ENCODE data around the gene MACF1. TPM values are rescaled to one million over a fixed set of nuclear protein-coding genes. Genes with fewer than 3 reads are reported as not detected.
"Not testable (repeated sequence)": the region's sequence is repeated elsewhere in the genome, so short reads cannot be mapped to it uniquely, and the experiment has no call there.

MACF1 gene
- total and polyA plus RNA-seq, 2 of the 13 experiments (the other 11 are each of a cell fraction or from before 2014, with no cell fraction given), result 36.7 to 65.4 TPM

DNA sequence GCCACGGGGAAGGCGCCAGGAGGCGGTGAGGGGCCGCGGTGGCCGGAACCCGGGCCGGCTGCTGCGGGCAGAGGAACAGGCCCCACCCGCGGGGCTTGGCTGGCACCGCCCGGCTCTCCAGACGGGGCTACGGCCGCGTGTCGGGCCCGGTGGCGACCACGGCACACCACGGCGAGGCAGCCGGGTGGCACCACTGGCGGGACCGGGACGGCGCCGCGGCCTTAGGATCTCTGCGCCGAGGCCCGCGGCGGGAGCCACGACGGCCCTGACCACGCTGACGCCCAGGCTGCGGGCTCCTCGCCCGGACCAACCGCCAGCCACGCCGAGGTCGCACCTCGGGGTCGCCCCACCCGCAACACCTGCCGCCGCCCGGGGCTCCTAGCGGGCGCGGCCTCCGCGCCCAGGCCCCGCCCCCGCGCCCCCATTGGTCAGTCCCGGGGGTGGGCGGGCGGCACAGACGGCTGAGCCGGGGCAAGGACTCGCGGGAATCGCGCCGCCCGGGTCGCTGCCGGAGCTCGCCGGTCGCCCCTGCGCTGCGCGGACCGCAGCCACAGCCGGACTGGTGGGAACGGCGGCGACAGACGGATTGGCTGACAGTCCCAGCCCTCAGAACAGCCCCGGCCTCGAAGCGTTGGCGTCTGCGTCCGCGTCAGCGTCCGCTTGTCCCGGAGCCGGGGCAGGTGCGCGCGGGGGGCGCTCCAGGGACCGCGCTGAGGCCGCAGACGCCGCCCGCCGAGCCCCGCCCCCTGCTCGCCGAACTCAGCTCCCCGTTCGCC is 286.8 kb downstream of the MACF1 start, which contains the start of gene BMP8A (continued):
- TF ChIP-seq, protein P1, sequence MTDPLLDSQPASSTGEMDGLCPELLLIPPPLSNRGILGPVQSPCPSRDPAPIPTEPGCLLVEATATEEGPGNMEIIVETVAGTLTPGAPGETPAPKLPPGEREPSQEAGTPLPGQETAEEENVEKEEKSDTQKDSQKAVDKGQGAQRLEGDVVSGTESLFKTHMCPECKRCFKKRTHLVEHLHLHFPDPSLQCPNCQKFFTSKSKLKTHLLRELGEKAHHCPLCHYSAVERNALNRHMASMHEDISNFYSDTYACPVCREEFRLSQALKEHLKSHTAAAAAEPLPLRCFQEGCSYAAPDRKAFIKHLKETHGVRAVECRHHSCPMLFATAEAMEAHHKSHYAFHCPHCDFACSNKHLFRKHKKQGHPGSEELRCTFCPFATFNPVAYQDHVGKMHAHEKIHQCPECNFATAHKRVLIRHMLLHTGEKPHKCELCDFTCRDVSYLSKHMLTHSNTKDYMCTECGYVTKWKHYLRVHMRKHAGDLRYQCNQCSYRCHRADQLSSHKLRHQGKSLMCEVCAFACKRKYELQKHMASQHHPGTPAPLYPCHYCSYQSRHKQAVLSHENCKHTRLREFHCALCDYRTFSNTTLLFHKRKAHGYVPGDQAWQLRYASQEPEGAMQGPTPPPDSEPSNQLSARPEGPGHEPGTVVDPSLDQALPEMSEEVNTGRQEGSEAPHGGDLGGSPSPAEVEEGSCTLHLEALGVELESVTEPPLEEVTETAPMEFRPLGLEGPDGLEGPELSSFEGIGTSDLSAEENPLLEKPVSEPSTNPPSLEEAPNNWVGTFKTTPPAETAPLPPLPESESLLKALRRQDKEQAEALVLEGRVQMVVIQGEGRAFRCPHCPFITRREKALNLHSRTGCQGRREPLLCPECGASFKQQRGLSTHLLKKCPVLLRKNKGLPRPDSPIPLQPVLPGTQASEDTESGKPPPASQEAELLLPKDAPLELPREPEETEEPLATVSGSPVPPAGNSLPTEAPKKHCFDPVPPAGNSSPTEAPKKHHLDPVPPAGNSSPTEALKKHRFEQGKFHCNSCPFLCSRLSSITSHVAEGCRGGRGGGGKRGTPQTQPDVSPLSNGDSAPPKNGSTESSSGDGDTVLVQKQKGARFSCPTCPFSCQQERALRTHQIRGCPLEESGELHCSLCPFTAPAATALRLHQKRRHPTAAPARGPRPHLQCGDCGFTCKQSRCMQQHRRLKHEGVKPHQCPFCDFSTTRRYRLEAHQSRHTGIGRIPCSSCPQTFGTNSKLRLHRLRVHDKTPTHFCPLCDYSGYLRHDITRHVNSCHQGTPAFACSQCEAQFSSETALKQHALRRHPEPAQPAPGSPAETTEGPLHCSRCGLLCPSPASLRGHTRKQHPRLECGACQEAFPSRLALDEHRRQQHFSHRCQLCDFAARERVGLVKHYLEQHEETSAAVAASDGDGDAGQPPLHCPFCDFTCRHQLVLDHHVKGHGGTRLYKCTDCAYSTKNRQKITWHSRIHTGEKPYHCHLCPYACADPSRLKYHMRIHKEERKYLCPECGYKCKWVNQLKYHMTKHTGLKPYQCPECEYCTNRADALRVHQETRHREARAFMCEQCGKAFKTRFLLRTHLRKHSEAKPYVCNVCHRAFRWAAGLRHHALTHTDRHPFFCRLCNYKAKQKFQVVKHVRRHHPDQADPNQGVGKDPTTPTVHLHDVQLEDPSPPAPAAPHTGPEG (CRISPR knock-in tag; IDR thresholded peaks at IDR 0.05), result peak; percentile 24; the same call in 1 of the 2 replicates
- TF ChIP-seq, protein P2, sequence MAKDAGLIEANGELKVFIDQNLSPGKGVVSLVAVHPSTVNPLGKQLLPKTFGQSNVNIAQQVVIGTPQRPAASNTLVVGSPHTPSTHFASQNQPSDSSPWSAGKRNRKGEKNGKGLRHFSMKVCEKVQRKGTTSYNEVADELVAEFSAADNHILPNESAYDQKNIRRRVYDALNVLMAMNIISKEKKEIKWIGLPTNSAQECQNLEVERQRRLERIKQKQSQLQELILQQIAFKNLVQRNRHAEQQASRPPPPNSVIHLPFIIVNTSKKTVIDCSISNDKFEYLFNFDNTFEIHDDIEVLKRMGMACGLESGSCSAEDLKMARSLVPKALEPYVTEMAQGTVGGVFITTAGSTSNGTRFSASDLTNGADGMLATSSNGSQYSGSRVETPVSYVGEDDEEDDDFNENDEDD (CRISPR knock-in tag; IDR thresholded peaks at IDR 0.05; ENCODE audit: borderline replicate concordance), result 0 out of 2 replicates have a peak, but pooled peaks have one; percentile 22
- TF ChIP-seq YY1 (IDR thresholded peaks at IDR 0.05; ENCODE audit: insufficient read depth, insufficient replicate concordance, low read depth, low read length), result no peak
- TF ChIP-seq, protein P3, sequence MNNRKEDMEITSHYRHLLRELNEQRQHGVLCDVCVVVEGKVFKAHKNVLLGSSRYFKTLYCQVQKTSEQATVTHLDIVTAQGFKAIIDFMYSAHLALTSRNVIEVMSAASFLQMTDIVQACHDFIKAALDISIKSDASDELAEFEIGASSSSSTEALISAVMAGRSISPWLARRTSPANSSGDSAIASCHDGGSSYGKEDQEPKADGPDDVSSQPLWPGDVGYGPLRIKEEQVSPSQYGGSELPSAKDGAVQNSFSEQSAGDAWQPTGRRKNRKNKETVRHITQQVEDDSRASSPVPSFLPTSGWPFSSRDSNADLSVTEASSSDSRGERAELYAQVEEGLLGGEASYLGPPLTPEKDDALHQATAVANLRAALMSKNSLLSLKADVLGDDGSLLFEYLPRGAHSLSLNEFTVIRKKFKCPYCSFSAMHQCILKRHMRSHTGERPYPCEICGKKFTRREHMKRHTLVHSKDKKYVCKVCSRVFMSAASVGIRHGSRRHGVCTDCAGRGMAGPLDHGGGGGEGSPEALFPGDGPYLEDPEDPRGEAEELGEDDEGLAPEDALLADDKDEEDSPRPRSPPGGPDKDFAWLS (CRISPR knock-in tag; IDR thresholded peaks at IDR 0.05; ENCODE audit: borderline replicate concordance), result no peak
- TF ChIP-seq ZNF451 (CRISPR knock-in tag; IDR thresholded peaks at IDR 0.05), result peak; percentile 77; the same call in 1 of the 2 replicates
- no peak for TF ChIP-seq HOXA7 (CRISPR knock-in tag; IDR thresholded peaks at IDR 0.05)
- TF ChIP-seq ZMYM4 (CRISPR knock-in tag; IDR thresholded peaks at IDR 0.05), result no peak
- no peak for TF ChIP-seq MAF1 (CRISPR knock-in tag; IDR thresholded peaks at IDR 0.05; ENCODE audit: borderline replicate concordance)

DNA sequence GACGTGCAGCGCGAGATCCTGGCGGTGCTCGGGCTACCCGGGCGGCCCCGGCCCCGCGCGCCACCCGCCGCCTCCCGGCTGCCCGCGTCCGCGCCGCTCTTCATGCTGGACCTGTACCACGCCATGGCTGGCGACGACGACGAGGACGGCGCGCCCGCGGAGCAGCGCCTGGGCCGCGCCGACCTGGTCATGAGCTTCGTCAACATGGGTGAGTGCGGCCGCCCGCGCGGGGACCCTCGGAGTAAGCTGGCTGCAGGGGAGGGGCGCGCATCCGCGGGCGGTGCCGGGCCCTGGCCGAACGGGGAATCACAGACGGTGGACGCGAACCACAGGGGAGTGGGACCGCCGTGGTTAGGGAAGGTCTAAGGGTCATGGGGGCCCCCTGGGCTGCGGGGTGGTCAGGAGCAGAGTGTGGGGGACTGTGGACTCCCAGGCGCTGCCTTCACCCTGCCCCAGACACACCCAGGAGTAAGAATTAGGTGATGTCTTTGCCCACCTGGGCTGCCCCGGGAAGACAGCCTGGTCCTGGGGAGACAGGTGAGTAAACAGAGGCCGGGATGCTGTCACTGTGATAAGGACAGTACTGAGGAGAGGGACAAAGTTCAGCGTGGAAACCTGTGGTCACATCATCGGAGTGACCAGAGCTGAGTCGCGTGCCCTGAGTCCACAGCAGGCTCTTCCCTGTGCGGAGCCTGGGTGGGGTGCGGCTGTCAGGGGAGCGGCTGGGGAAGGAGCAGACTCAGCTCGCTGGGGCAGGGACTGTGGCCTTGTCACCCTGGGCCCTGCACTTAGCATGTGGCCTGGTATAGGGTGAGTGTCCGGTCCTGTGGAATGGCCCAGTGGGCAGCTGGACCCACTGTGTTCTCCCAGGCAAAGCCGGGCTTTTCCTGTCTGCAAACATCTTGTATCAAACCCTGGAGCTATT is 287.9 kb downstream of the MACF1 start:
- WGBS (ENCODE audit: low lambda C conversion rate), result 66% methylated on average over 11 of the region's 67 CpGs
- H4K20me1 ChIP-seq (ENCODE audit: insufficient read depth, low read length); H3K79me2 ChIP-seq (ENCODE audit: insufficient read depth, low read length); FAIRE-seq; in situ Hi-C loops (cut with HindIII; ENCODE audit: extremely low pct_ligation_motif_present, low pct_unique_long_range_greater_than_20kb); DNase-seq (ENCODE audit: low spot score); H3K27ac ChIP-seq (ENCODE audit: extremely low read length, insufficient read depth, low read length); H2AFZ ChIP-seq (ENCODE audit: low read length); intact Hi-C loops (cut with micrococcal nuclease; ENCODE audit: unreplicated experiment); H3K36me3 ChIP-seq (replicated peaks in 1 of 2; ENCODE audit: control insufficient read depth in 1 of 2, insufficient read depth in 2 of 2, low read length in 2 of 2); H3K9me3 ChIP-seq (ENCODE audit: low read length); BruUV-seq (replicated peaks); CTCF ChIA-PET (ENCODE audit: low intra/inter-chr PET ratio, low total read pairs); H3K9ac ChIP-seq (ENCODE audit: insufficient read depth, low read depth, low read length); H3K4me3 ChIP-seq (replicated peaks in 1 of 3; ENCODE audit: insufficient read depth in 1 of 3, low read depth in 2 of 3, low read length in 3 of 3): not testable (repeated sequence)
- Histone ChIP-seq H3K4me2 (ENCODE audit: low read depth, low read length) (peak overlapping the region; percentile 87; the same call in 1 of the 2 replicates), H3K4me1 (ENCODE audit: insufficient read depth, low read length) (peaks cover 12% of the 10 kb centered on the region; the same call in 1 of the 2 replicates), H3K27me3 (ENCODE audit: control insufficient read depth in 1 of 2, insufficient read depth in 2 of 2, low read length in 2 of 2) (peaks cover 7 to 36% of the 10 kb centered on the region in 2 experiments)
- peak; percentile 14; the same call in 2 of the 3 replicates for ATAC-seq
- POLR2A ChIA-PET, result interaction anchor here (0.6 kb wide), 1 partner anchor 14 kb away, joined by 3 read pairs; no protein-coding TSS in a partner anchor

All from HepG2 (cell line).